HepG2 (cell line): ENCODE data around the gene KIF13A. TPM values are rescaled to one million over a fixed set of nuclear protein-coding genes. Genes with fewer than 3 reads are reported as not detected.

Experiments
- BRD4 ChIP-seq: sonication (generic); formaldehyde crosslinking; IDR thresholded peaks from 2 replicates; pipeline ENCODE4 v1.4.0; 2020; ENCODE audit warnings: missing genetic modification reagents
- DRAP1 ChIP-seq: IDR thresholded peaks from 2 replicates; pipeline ENCODE4 v1.6.1; 2016; ENCODE audit warnings: missing genetic modification reagents, missing compliant biosample characterization
- FOXA3 ChIP-seq: IDR thresholded peaks from 2 replicates; pipeline ENCODE4 v1.6.1; 2016; ENCODE audit warnings: missing genetic modification reagents, missing compliant biosample characterization
- KAT7 ChIP-seq: IDR thresholded peaks from 2 replicates; pipeline ENCODE4 v1.6.1; 2018; ENCODE audit warnings: borderline replicate concordance, missing compliant biosample characterization
- KLF16 ChIP-seq, 2 experiments: sonication (generic) in 1 of 2; formaldehyde crosslinking in 1 of 2; IDR thresholded peaks; 2 replicates each; pipeline versions ENCODE4 v1.6.1 to v1.8.0; 2016 to 2023; ENCODE audit warnings: missing genetic modification reagents in 2 of 2, missing compliant biosample characterization in 1 of 2
- MIXL1 ChIP-seq: IDR thresholded peaks from 2 replicates; pipeline ENCODE4 v1.6.1; 2016
- POLR2G ChIP-seq: fragments of 200-400 bp; formaldehyde crosslinking; IDR thresholded peaks from 2 replicates; pipeline ENCODE4 v1.6.1; 2018; ENCODE audit warnings: mild to moderate bottlenecking, low read depth, low read length, moderate library complexity
- RXRB ChIP-seq: IDR thresholded peaks from 2 replicates; pipeline ENCODE4 v1.6.1; 2016; ENCODE audit warnings: borderline replicate concordance, missing genetic modification reagents, missing compliant biosample characterization
- SAP130 ChIP-seq: IDR thresholded peaks from 2 replicates; pipeline ENCODE4 v1.6.1; 2016; ENCODE audit warnings: low read depth
- THAP9 ChIP-seq: sonication (generic); formaldehyde crosslinking; IDR thresholded peaks from 2 replicates; pipeline ENCODE4; 2020; ENCODE audit warnings: missing genetic modification reagents, mild to moderate bottlenecking, borderline replicate concordance
- ZBTB40 ChIP-seq, 2 experiments: fragments of 450-650 bp in 1 of 2; sonication (generic) in 1 of 2; formaldehyde crosslinking in 1 of 2; IDR thresholded peaks; 2 replicates each; pipeline versions ENCODE4 v1.6.1 to v1.8.0; 2016 to 2022; ENCODE audit warnings: antibody characterized with exemption in 1 of 2, mild to moderate bottlenecking in 1 of 2, missing genetic modification reagents in 1 of 2
- ZBTB42 ChIP-seq: sonication (generic); formaldehyde crosslinking; IDR thresholded peaks from 2 replicates; pipeline ENCODE4 v1.5.0; 2020; ENCODE audit warnings: mild to moderate bottlenecking, missing genetic modification reagents
- ZMYM4 ChIP-seq: sonication (generic); formaldehyde crosslinking; IDR thresholded peaks from 2 replicates; pipeline ENCODE4 v1.8.1; 2023; ENCODE audit warnings: mild to moderate bottlenecking, missing genetic modification reagents
- ZNF235 ChIP-seq: sonication (generic); formaldehyde crosslinking; IDR thresholded peaks from 2 replicates; pipeline ENCODE4 v1.8.1; 2023; ENCODE audit warnings: mild to moderate bottlenecking, missing genetic modification reagents, borderline replicate concordance
- ZNF619 ChIP-seq: sonication (generic); formaldehyde crosslinking; IDR thresholded peaks from 2 replicates; pipeline ENCODE4 v1.4.0; 2020; ENCODE audit warnings: mild to moderate bottlenecking, missing genetic modification reagents
- ZNF878 ChIP-seq: sonication (generic); formaldehyde crosslinking; IDR thresholded peaks from 2 replicates; pipeline ENCODE4 v1.8.1; 2023; ENCODE audit warnings: mild to moderate bottlenecking, missing genetic modification reagents, moderate library complexity
- polyA plus RNA-seq, 8 experiments: library from polyadenylated mRNA; depleted of rRNA in 3 of 8; stranded (reverse) in 7 of 8; unstranded in 1 of 8; fragments of >200 nt; fragmentation: Illumina TruSeq in 4 of 8; extraction: Trizol in 4 of 8; gene quantifications; 2 replicates each; pipeline versions ENCODE4 v1.2.1 to v1.2.3, GENCODE V29; 2011 to 2016; ENCODE audit warnings: low read depth in 4 of 8, missing spikeins in 1 of 8, mixed read lengths in 1 of 8; ENCODE audit not compliant: insufficient read depth in 1 of 8
- total RNA-seq, 5 experiments: library from RNA; depleted of rRNA; stranded (reverse); fragments of >200 nt; fragmentation: Illumina TruSeq; extraction: Trizol; gene quantifications; 2 replicates each; pipeline ENCODE4 v1.2.3, GENCODE V29; 2016; ENCODE audit warnings: low read depth in 1 of 5

Gene KIF13A
- total and polyA plus RNA-seq, 2 of the 13 experiments (the other 11 are each of a cell fraction or from before 2014, with no cell fraction given) = 21.1 to 37.2 TPM

GRCh38 chr6:17986656-17987446, 584 bp downstream of the KIF13A start (continued):
- peak; percentile 37 for TF ChIP-seq FOXA3 (CRISPR knock-in tag)
- 0 out of 2 replicates have a peak, but pooled peaks have one; percentile 23 for TF ChIP-seq ZMYM4 (CRISPR knock-in tag)
- no peak for TF ChIP-seq ZNF619 (CRISPR knock-in tag)
- peak; percentile 20; the same call in 1 of the 2 replicates for TF ChIP-seq RXRB
- peak; percentile 34; the same call in 1 of the 2 replicates for TF ChIP-seq ZNF878 (CRISPR knock-in tag)
- TF ChIP-seq KAT7 (CRISPR knock-in tag) = 0 out of 2 replicates have a peak, but pooled peaks have one; percentile 45
- TF ChIP-seq DRAP1 (CRISPR knock-in tag) = peak; percentile 45
- peak; percentile 37; the same call in 1 of the 2 replicates for TF ChIP-seq THAP9 (CRISPR knock-in tag)
- TF ChIP-seq BRD4 (CRISPR knock-in tag) = peak; percentile 69; the same call in 1 of the 2 replicates
- TF ChIP-seq ZBTB42 (CRISPR knock-in tag) = no peak
- TF ChIP-seq SAP130 = peak; percentile 58; the same call in 1 of the 2 replicates
- peak; percentile 82 for TF ChIP-seq POLR2G
- no peak for TF ChIP-seq ZBTB40 (IDR thresholded peaks at IDR 0.05)
- peak; percentile 75 for TF ChIP-seq ZBTB40 (CRISPR knock-in tag; IDR thresholded peaks at IDR 0.05)
- peak in 1 of 2 experiments; percentile 46; a peak in 1 of 4 replicates for TF ChIP-seq KLF16 (CRISPR knock-in tag; IDR thresholded peaks at IDR 0.05)
- TF ChIP-seq MIXL1 (CRISPR knock-in tag) = no peak
- 0 out of 2 replicates have a peak, but pooled peaks have one; percentile 15 for TF ChIP-seq ZNF235
